ENCODE measurements around the gene POMP.

Gene POMP

GRCh38 chr13:28638756-28639155 is 20.2 kb upstream of the POMP start:
- Histone ChIP-seq H3K9ac (ENCODE audit: low read length) (peak overlapping the region; percentile 34; the same call in 1 of the 2 replicates), H4K20me1 (ENCODE audit: insufficient read depth, low read length) (no peaks in the 10 kb centered on the region), H2AFZ (ENCODE audit: low read depth, low read length) (no peak overlapping the region), H3K79me2 (ENCODE audit: low read length) (no peaks in the 10 kb centered on the region), H3K4me2 (ENCODE audit: low read length) (peak overlapping the region; percentile 73; the same call in 1 of the 2 replicates), H3K4me3 (ENCODE audit: low read length) (no peak overlapping the region), H3K4me1 (ENCODE audit: low read length) (peaks cover 60% of the 10 kb centered on the region), H3K9me3 (ENCODE audit: insufficient read depth, low read length) (no peaks in the 10 kb centered on the region), H3K36me3 (replicated peaks; ENCODE audit: low read depth, low read length) (no peaks in the 10 kb centered on the region), H3K27ac (ENCODE audit: low read length) (peak overlapping the region; percentile 0; the same call in 1 of the 2 replicates), H3K27me3 (ENCODE audit: low read depth, low read length) (peaks cover 16% of the 10 kb centered on the region)
- TF ChIP-seq, protein P1, sequence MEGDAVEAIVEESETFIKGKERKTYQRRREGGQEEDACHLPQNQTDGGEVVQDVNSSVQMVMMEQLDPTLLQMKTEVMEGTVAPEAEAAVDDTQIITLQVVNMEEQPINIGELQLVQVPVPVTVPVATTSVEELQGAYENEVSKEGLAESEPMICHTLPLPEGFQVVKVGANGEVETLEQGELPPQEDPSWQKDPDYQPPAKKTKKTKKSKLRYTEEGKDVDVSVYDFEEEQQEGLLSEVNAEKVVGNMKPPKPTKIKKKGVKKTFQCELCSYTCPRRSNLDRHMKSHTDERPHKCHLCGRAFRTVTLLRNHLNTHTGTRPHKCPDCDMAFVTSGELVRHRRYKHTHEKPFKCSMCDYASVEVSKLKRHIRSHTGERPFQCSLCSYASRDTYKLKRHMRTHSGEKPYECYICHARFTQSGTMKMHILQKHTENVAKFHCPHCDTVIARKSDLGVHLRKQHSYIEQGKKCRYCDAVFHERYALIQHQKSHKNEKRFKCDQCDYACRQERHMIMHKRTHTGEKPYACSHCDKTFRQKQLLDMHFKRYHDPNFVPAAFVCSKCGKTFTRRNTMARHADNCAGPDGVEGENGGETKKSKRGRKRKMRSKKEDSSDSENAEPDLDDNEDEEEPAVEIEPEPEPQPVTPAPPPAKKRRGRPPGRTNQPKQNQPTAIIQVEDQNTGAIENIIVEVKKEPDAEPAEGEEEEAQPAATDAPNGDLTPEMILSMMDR (IDR thresholded peaks at IDR 0.05; ENCODE audit: low read depth, low read length): no peak
- no peak for TF ChIP-seq EZH2phosphoT487 (IDR thresholded peaks at IDR 0.05; ENCODE audit: low read depth)

DNA sequence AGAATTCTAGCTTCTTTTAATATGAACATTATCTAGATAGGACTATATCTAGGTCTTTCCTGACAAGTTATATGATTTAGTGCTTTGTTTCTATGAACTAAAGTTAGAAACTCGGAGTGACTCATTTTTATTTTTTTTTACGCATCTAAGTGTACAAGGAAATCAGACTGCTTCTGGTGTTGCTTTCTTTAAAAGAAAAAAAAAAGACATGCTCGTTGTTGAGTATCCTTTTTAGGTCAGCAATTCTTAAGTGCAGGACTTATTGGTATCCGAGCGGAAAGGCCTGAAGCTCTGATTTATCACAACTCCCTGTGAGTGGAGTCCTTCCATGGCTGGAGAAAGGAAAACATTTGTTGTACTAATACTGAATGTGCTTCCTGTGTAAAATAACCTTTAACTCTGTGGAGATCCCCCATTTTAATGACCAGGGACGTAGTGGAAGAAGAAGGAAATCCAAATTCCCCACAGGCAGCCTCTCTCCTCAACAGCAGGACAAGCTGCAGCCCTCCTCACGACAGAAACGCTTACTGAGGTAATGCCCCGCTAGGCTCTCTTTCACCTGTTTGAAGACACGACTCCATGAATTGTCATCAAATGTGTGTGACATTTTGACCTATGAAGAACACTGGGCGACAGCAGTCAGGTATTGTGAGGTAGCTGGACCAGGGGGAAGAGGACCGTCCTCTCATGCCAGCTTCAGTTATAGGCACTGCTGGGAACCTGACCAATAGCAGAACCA is 17.9 kb upstream of the POMP start:
- Histone ChIP-seq H3K4me1 (ENCODE audit: low read length) (peaks cover 58% of the 10 kb centered on the region), H3K27me3 (ENCODE audit: low read depth, low read length) (peaks cover 4% of the 10 kb centered on the region), H3K79me2 (ENCODE audit: low read length) (no peaks in the 10 kb centered on the region), H3K36me3 (replicated peaks; ENCODE audit: low read depth, low read length) (no peaks in the 10 kb centered on the region), H3K27ac (ENCODE audit: low read length) (peak overlapping the region; percentile 5; the same call in 1 of the 2 replicates), H3K9ac (ENCODE audit: low read length) (peak overlapping the region; percentile 17; the same call in 1 of the 2 replicates), H2AFZ (ENCODE audit: low read depth, low read length) (peak overlapping the region; percentile 48; the same call in 1 of the 2 replicates), H3K9me3 (ENCODE audit: insufficient read depth, low read length) (no peaks in the 10 kb centered on the region), H3K4me3 (ENCODE audit: low read length) (peak overlapping the region; percentile 21), H3K4me2 (ENCODE audit: low read length) (peak overlapping the region; percentile 63), H4K20me1 (ENCODE audit: insufficient read depth, low read length) (no peaks in the 10 kb centered on the region)
- TF ChIP-seq, protein P1 (IDR thresholded peaks at IDR 0.05; ENCODE audit: low read depth, low read length): no peak
- no peak for TF ChIP-seq EZH2phosphoT487 (IDR thresholded peaks at IDR 0.05; ENCODE audit: low read depth)

- no peaks in the 10 kb centered on the region for H3K36me3 ChIP-seq (replicated peaks; ENCODE audit: low read depth, low read length)
- no peaks in the 10 kb centered on the region for H3K27me3 ChIP-seq (ENCODE audit: low read depth, low read length)
- peak overlapping the region; percentile 5; the same call in 1 of the 2 replicates for H3K27ac ChIP-seq (ENCODE audit: low read length)
- peak overlapping the region; percentile 63 for H3K4me2 ChIP-seq (ENCODE audit: low read length)
- H3K4me3 ChIP-seq (ENCODE audit: low read length): peak overlapping the region; percentile 21
- H3K4me1 ChIP-seq (ENCODE audit: low read length): peaks cover 53% of the 10 kb centered on the region
- no peak overlapping the region; the same call in 1 of the 2 replicates for H2AFZ ChIP-seq (ENCODE audit: low read depth, low read length)
- no peak for TF ChIP-seq EZH2phosphoT487 (IDR thresholded peaks at IDR 0.05; ENCODE audit: low read depth)
- TF ChIP-seq, protein P1 (IDR thresholded peaks at IDR 0.05; ENCODE audit: low read depth, low read length): no peak
- H3K9ac ChIP-seq (ENCODE audit: low read length): peak overlapping the region; percentile 17; the same call in 1 of the 2 replicates
- no peaks in the 10 kb centered on the region for H3K79me2 ChIP-seq (ENCODE audit: low read length)
- no peaks in the 10 kb centered on the region for H3K9me3 ChIP-seq (ENCODE audit: insufficient read depth, low read length)
- H4K20me1 ChIP-seq (ENCODE audit: insufficient read depth, low read length): no peaks in the 10 kb centered on the region
Measured at GRCh38 chr13:28641600-28641926, 17.4 kb upstream of the POMP start.

- Histone ChIP-seq H3K9ac (ENCODE audit: low read length) (no peak overlapping the region), H4K20me1 (ENCODE audit: insufficient read depth, low read length) (0 out of 2 replicates have a peak, but pooled peaks cover 2% of the 10 kb centered on the region), H3K4me2 (ENCODE audit: low read length) (no peak overlapping the region; the same call in 1 of the 2 replicates), H3K4me3 (ENCODE audit: low read length) (no peak overlapping the region), H3K4me1 (ENCODE audit: low read length) (peaks cover 13% of the 10 kb centered on the region), H3K9me3 (ENCODE audit: insufficient read depth, low read length) (no peaks in the 10 kb centered on the region), H3K27ac (ENCODE audit: low read length) (no peak overlapping the region), H3K27me3 (ENCODE audit: low read depth, low read length) (no peaks in the 10 kb centered on the region), H3K79me2 (ENCODE audit: low read length) (peaks cover 18% of the 10 kb centered on the region), H2AFZ (ENCODE audit: low read depth, low read length) (no peak overlapping the region), H3K36me3 (replicated peaks; ENCODE audit: low read depth, low read length) (peaks cover 16% of the 10 kb centered on the region)
- TF ChIP-seq EZH2phosphoT487 (IDR thresholded peaks at IDR 0.05; ENCODE audit: low read depth): no peak
- TF ChIP-seq, protein P1 (IDR thresholded peaks at IDR 0.05; ENCODE audit: low read depth, low read length): no peak
Measured at GRCh38 chr13:28650284-28650683, 8.6 kb upstream of the POMP start.

All from OCI-LY3 (cell line).